PFSK-1 (cell line): Measurements from ENCODE around the gene GLRX.

Source experiments
- FOXP2 ChIP-seq: optimal IDR thresholded peaks from 2 replicates; pipeline ENCODE3; 2011; ENCODE audit warnings: borderline replicate concordance, control low read depth, inconsistent platforms; ENCODE audit not compliant: insufficient read depth; ENCODE audit errors: extremely low read length, extremely low read depth
- POLR2AphosphoS5 ChIP-seq: IDR thresholded peaks from 2 replicates; pipeline ENCODE4 v1.6.1; 2012; ENCODE audit warnings: low read depth, mild to moderate bottlenecking, control low read depth, low read length, moderate library complexity
- REST ChIP-seq, 2 experiments: IDR thresholded peaks; 2 replicates each; pipeline versions ENCODE4 v1.6.1 to v1.8.0; 2011 to 2012; ENCODE audit warnings: low read depth in 2 of 2, low read length in 2 of 2, control low read depth in 1 of 2, inconsistent platforms in 1 of 2, mild to moderate bottlenecking in 1 of 2, moderate library complexity in 1 of 2; ENCODE audit not compliant: insufficient read depth in 1 of 2
- SIN3A ChIP-seq: IDR thresholded peaks from 2 replicates; pipeline ENCODE4 v1.6.1; 2012; ENCODE audit warnings: mild to moderate bottlenecking, low read length, moderate library complexity, borderline replicate concordance; ENCODE audit not compliant: insufficient read depth
- TAF1 ChIP-seq: IDR thresholded peaks from 2 replicates; pipeline ENCODE4 v1.6.1; 2012; ENCODE audit warnings: low read length, control low read depth, borderline replicate concordance; ENCODE audit not compliant: insufficient read depth

The GLRX gene

DNA sequence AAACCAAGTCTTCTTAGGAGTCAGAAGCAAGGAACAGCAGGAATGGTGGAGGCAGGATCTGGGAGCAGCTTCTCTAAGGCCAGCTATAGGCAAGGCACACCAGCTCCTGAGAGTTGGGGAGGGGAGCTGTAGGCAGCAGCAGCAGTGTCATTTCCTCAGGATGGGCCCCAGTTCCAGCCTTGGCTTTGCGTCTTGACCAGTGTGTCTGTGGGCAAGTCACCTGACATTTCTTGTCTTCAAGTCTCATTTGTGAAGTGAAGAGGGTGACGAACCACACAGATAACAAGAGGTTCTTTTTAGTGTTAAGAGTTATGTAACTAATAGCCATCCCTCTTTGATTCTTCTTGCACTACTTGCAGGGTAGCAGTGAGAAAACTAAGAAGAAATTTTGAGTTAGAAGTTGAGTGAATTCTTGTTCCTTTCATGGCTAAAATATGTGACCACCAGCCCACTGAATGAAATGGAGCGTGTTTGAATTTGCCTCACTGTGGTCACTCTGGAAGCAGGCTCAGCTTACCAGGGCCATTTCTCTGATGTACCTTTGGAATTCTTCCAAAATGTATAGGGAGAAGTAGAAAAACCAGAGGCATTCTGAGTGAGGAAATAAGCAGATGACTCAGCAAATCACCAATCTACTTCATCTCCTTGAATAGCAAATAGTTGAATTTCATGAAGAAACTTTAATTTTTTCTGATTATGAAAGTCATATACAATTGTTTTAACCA lies 49.0 kb downstream of the GLRX start:
- TF ChIP-seq REST (IDR thresholded peaks at IDR 0.05; ENCODE audit: insufficient read depth in 1 of 2, low read depth in 2 of 2, low read length in 2 of 2) (no peak), POLR2AphosphoS5 (no peak), SIN3A (no peak), FOXP2 (no peak), TAF1 (no peak)

- TF ChIP-seq SIN3A, result no peak
- TF ChIP-seq REST (IDR thresholded peaks at IDR 0.05; ENCODE audit: insufficient read depth in 1 of 2, low read depth in 2 of 2, low read length in 2 of 2), result no peak
- no peak for TF ChIP-seq TAF1
- TF ChIP-seq POLR2AphosphoS5, result no peak
- TF ChIP-seq FOXP2, result no peak
Measured at GRCh38 chr5:95771892-95772291, 50.6 kb downstream of the GLRX start.

- no peak for TF ChIP-seq REST (IDR thresholded peaks at IDR 0.05; ENCODE audit: insufficient read depth in 1 of 2, low read depth in 2 of 2, low read length in 2 of 2)
- no peak for TF ChIP-seq POLR2AphosphoS5
- TF ChIP-seq TAF1, result no peak
- no peak for TF ChIP-seq FOXP2
- TF ChIP-seq SIN3A, result no peak
Measured at GRCh38 chr5:95770830-95771708, 51.5 kb downstream of the GLRX start.

- no peak for TF ChIP-seq FOXP2
- no peak for TF ChIP-seq SIN3A
- TF ChIP-seq POLR2AphosphoS5, result no peak
- TF ChIP-seq REST (IDR thresholded peaks at IDR 0.05; ENCODE audit: insufficient read depth in 1 of 2, low read depth in 2 of 2, low read length in 2 of 2), result no peak
- TF ChIP-seq TAF1, result no peak
Measured at GRCh38 chr5:95768731-95769130, 53.8 kb downstream of the GLRX start.
